ENCODE results near the gene TMED1. TPM values are rescaled to one million over a fixed set of nuclear protein-coding genes. Genes with fewer than 3 reads are reported as not detected.
A peak's percentile ranks its signal among the peaks of the same experiment; 100 is the strongest.

The TMED1 gene
- total RNA-seq, 1 experiment from 2014 or later, result 32.3 TPM

DNA sequence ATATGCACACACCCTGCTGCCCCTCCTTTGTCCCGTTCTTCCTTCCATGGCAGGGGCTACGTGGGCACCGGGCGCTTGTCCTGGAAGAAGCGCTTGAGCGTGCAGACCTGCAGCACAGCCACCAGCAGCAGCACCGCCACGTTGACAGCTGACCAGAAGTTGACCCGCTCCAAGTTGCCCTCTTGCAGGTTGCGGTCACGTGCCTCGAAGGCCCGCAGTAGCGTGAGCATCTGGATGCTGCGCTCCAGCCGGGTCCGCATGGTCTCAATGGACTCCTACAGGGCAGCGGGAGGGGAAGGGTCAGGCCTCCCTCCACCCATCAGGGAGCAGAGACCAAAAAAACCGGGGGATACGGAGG is 3.1 kb downstream of the TMED1 start:
- H3K23ac ChIP-seq (ENCODE audit: insufficient read length, low read depth, low read length), result no peak overlapping the region
- H3K4me3 Mint-ChIP-seq, result no peak overlapping the region
- no peak overlapping the region for H2BK12ac ChIP-seq (ENCODE audit: insufficient read length, low read depth, low read length)
- H3K9me3 Mint-ChIP-seq, result peaks cover 11% of the 10 kb centered on the region in 2 experiments; a peak in 4 of 5 replicates
- no peak overlapping the region for H3K4me2 ChIP-seq (ENCODE audit: insufficient read depth, insufficient read length, low read length)
- H3K27me3 ChIP-seq (ENCODE audit: insufficient read depth, low read length), result no peaks in the 10 kb centered on the region
- H3K14ac ChIP-seq (ENCODE audit: insufficient read depth, low read length), result no peak overlapping the region
- no peak overlapping the region for H3K4ac ChIP-seq (ENCODE audit: low read depth, low read length)
- no peak overlapping the region for H3K27ac ChIP-seq (ENCODE audit: insufficient read length, low read depth, low read length)
- H3K79me2 ChIP-seq (ENCODE audit: insufficient read depth, low read length), result no peaks in the 10 kb centered on the region
- no peaks in the 10 kb centered on the region for H3K79me1 ChIP-seq (ENCODE audit: insufficient read depth, low read depth, low read length, poor library complexity, severe bottlenecking)
- no peak overlapping the region for H2BK5ac ChIP-seq (ENCODE audit: insufficient read length, low read length)
- no peak overlapping the region for H2BK15ac ChIP-seq (ENCODE audit: low read depth, low read length)
- no peak overlapping the region for H2AFZ ChIP-seq (ENCODE audit: low read length)
- no peaks in the 10 kb centered on the region for H4K20me1 ChIP-seq (ENCODE audit: control insufficient read depth, insufficient read depth, insufficient read length)
- H2AK5ac ChIP-seq (ENCODE audit: insufficient read length, low read length), result no peak overlapping the region
- H3K4me1 ChIP-seq (ENCODE audit: insufficient read depth, low read length), result no peaks in the 10 kb centered on the region; the same call in 1 of the 2 replicates
- WGBS (ENCODE audit: extremely low coverage, insufficient read length, low lambda C conversion rate), result no CpG with 5 or more reads among the region's 20 CpGs
- no peak overlapping the region for H4K8ac ChIP-seq (replicated peaks; ENCODE audit: insufficient read length, low read depth, low read length)
- no peaks in the 10 kb centered on the region for H3K23me2 ChIP-seq (ENCODE audit: insufficient read length, low read depth, low read length, poor library complexity, severe bottlenecking)
- peak overlapping the region in 1 of 3 experiments; percentile 47; a peak in 2 of 7 replicates for H3K27ac Mint-ChIP-seq
- DNase-seq, result no peak
- H3K4me1 Mint-ChIP-seq, result peaks cover 0 to 10% of the 10 kb centered on the region in 2 experiments; a peak in 1 of 4 replicates
- H3K27me3 Mint-ChIP-seq (ENCODE audit: low read depth), result peaks cover 13% of the 10 kb centered on the region
- H3K9ac ChIP-seq (ENCODE audit: extremely low read depth, insufficient read length, low read length), result no peak overlapping the region
- H3K9me3 ChIP-seq (ENCODE audit: control insufficient read depth, low read depth, low read length), result no peaks in the 10 kb centered on the region
- no peak overlapping the region for H3K56ac ChIP-seq (ENCODE audit: insufficient read length, low read depth, low read length)
- no peak overlapping the region for H4K5ac ChIP-seq (ENCODE audit: insufficient read length, low read depth, low read length)
- TF ChIP-seq, protein P1, sequence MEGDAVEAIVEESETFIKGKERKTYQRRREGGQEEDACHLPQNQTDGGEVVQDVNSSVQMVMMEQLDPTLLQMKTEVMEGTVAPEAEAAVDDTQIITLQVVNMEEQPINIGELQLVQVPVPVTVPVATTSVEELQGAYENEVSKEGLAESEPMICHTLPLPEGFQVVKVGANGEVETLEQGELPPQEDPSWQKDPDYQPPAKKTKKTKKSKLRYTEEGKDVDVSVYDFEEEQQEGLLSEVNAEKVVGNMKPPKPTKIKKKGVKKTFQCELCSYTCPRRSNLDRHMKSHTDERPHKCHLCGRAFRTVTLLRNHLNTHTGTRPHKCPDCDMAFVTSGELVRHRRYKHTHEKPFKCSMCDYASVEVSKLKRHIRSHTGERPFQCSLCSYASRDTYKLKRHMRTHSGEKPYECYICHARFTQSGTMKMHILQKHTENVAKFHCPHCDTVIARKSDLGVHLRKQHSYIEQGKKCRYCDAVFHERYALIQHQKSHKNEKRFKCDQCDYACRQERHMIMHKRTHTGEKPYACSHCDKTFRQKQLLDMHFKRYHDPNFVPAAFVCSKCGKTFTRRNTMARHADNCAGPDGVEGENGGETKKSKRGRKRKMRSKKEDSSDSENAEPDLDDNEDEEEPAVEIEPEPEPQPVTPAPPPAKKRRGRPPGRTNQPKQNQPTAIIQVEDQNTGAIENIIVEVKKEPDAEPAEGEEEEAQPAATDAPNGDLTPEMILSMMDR (conservative IDR thresholded peaks at IDR 0.05), result no peak
- H3T11ph ChIP-seq (ENCODE audit: low read length), result no peak overlapping the region
- no peak overlapping the region for H3K18ac ChIP-seq (ENCODE audit: insufficient read length, low read depth, low read length)
- H3K36me3 Mint-ChIP-seq (ENCODE audit: insufficient read depth in 1 of 3, low read depth in 3 of 3), result peaks cover 3 to 27% (median 16%) of the 10 kb centered on the region in 3 experiments; a peak in 6 of 7 replicates
- H4K91ac ChIP-seq (ENCODE audit: insufficient read length, low read depth, low read length), result no peak overlapping the region
- no peak overlapping the region for H2BK20ac ChIP-seq (ENCODE audit: low read depth, low read length, poor library complexity, severe bottlenecking)
- no peak overlapping the region for H2BK120ac ChIP-seq (ENCODE audit: low read depth, low read length, poor library complexity, severe bottlenecking)

All from H9 (cell line).